ENCODE data around the gene SCFD2. TPM values are rescaled to one million over a fixed set of nuclear protein-coding genes. Genes with fewer than 3 reads are reported as not detected.
"Not testable (repeated sequence)": the region's sequence is repeated elsewhere in the genome, so short reads cannot be mapped to it uniquely, and the experiment has no call there.

SCFD2 gene
- total RNA-seq, 1 experiment from 2014 or later: 12.4 TPM

DNA sequence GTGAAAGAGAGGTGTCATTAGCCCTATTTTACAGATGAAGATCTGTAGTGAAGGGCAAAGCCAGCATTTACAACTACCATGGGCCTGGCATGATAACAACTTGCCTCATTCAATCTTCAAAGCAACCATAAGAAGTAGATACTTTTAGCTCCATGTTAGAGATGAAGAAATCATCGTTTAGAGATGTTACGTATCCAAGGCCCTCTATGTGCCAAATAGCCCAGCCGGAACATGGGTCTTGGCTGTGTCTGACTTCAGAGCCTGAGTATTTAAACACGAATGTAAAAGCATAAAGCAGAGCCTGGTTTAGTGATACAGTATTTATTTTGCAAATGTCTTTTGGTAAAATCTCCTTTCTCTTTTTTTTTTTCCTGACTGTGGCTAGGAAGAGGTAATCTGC, 306.6 kb downstream of the SCFD2 start:
- ATAC-seq: no peak
- H3K4me3 Mint-ChIP-seq: no peak overlapping the region
- H3K27me3 Mint-ChIP-seq (ENCODE audit: low read depth): no peaks in the 10 kb centered on the region
- H3K4me1 Mint-ChIP-seq: peaks cover 15% of the 10 kb centered on the region
- no peak for TF ChIP-seq RORB (CRISPR knock-in tag; IDR thresholded peaks at IDR 0.05)
- no peak for TF ChIP-seq GTF2I (CRISPR knock-in tag; conservative IDR thresholded peaks at IDR 0.05)
- no peak for TF ChIP-seq ZNF138 (CRISPR knock-in tag; conservative IDR thresholded peaks at IDR 0.05)
- TF ChIP-seq MXD4 (CRISPR knock-in tag; IDR thresholded peaks at IDR 0.05; ENCODE audit: borderline replicate concordance): no peak
- TF ChIP-seq NR2C2 (CRISPR knock-in tag; IDR thresholded peaks at IDR 0.05): no peak
- TF ChIP-seq, protein P1, sequence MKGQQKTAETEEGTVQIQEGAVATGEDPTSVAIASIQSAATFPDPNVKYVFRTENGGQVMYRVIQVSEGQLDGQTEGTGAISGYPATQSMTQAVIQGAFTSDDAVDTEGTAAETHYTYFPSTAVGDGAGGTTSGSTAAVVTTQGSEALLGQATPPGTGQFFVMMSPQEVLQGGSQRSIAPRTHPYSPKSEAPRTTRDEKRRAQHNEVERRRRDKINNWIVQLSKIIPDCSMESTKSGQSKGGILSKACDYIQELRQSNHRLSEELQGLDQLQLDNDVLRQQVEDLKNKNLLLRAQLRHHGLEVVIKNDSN (CRISPR knock-in tag; IDR thresholded peaks at IDR 0.05): no peak
- no peak for TF ChIP-seq NFYB (CRISPR knock-in tag; conservative IDR thresholded peaks at IDR 0.05; ENCODE audit: low read depth)
- no peak for TF ChIP-seq ZNF232 (CRISPR knock-in tag; IDR thresholded peaks at IDR 0.05)
- no peak for TF ChIP-seq ZNF396 (CRISPR knock-in tag; IDR thresholded peaks at IDR 0.05; ENCODE audit: borderline replicate concordance)
- TF ChIP-seq GABPB1 (CRISPR knock-in tag; IDR thresholded peaks at IDR 0.05): no peak
- TF ChIP-seq, protein P2, sequence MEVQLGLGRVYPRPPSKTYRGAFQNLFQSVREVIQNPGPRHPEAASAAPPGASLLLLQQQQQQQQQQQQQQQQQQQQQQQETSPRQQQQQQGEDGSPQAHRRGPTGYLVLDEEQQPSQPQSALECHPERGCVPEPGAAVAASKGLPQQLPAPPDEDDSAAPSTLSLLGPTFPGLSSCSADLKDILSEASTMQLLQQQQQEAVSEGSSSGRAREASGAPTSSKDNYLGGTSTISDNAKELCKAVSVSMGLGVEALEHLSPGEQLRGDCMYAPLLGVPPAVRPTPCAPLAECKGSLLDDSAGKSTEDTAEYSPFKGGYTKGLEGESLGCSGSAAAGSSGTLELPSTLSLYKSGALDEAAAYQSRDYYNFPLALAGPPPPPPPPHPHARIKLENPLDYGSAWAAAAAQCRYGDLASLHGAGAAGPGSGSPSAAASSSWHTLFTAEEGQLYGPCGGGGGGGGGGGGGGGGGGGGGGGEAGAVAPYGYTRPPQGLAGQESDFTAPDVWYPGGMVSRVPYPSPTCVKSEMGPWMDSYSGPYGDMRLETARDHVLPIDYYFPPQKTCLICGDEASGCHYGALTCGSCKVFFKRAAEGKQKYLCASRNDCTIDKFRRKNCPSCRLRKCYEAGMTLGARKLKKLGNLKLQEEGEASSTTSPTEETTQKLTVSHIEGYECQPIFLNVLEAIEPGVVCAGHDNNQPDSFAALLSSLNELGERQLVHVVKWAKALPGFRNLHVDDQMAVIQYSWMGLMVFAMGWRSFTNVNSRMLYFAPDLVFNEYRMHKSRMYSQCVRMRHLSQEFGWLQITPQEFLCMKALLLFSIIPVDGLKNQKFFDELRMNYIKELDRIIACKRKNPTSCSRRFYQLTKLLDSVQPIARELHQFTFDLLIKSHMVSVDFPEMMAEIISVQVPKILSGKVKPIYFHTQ (CRISPR knock-in tag; IDR thresholded peaks at IDR 0.05): no peak
- TF ChIP-seq, protein P3, sequence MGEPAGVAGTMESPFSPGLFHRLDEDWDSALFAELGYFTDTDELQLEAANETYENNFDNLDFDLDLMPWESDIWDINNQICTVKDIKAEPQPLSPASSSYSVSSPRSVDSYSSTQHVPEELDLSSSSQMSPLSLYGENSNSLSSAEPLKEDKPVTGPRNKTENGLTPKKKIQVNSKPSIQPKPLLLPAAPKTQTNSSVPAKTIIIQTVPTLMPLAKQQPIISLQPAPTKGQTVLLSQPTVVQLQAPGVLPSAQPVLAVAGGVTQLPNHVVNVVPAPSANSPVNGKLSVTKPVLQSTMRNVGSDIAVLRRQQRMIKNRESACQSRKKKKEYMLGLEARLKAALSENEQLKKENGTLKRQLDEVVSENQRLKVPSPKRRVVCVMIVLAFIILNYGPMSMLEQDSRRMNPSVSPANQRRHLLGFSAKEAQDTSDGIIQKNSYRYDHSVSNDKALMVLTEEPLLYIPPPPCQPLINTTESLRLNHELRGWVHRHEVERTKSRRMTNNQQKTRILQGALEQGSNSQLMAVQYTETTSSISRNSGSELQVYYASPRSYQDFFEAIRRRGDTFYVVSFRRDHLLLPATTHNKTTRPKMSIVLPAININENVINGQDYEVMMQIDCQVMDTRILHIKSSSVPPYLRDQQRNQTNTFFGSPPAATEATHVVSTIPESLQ (CRISPR knock-in tag; IDR thresholded peaks at IDR 0.05): no peak
- TF ChIP-seq MYBL2 (CRISPR knock-in tag; IDR thresholded peaks at IDR 0.05): no peak
- TF ChIP-seq, protein P4, sequence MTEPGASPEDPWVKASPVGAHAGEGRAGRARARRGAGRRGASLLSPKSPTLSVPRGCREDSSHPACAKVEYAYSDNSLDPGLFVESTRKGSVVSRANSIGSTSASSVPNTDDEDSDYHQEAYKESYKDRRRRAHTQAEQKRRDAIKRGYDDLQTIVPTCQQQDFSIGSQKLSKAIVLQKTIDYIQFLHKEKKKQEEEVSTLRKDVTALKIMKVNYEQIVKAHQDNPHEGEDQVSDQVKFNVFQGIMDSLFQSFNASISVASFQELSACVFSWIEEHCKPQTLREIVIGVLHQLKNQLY (CRISPR knock-in tag; IDR thresholded peaks at IDR 0.05): no peak
- DNase-seq (ENCODE audit: low spot score): no peak
- POLR2A ChIA-PET: no interaction called here
- H3K36me3 Mint-ChIP-seq: no peaks in the 10 kb centered on the region
- CTCF ChIA-PET: interaction anchor here (1.4 kb wide), 1 partner anchor 542 kb away, joined by 3 read pairs; no protein-coding TSS in a partner anchor
- H3K27ac Mint-ChIP-seq: no peak overlapping the region
- H3K9me3 Mint-ChIP-seq: peaks cover 3% of the 10 kb centered on the region; the same call in 1 of the 2 replicates

DNA sequence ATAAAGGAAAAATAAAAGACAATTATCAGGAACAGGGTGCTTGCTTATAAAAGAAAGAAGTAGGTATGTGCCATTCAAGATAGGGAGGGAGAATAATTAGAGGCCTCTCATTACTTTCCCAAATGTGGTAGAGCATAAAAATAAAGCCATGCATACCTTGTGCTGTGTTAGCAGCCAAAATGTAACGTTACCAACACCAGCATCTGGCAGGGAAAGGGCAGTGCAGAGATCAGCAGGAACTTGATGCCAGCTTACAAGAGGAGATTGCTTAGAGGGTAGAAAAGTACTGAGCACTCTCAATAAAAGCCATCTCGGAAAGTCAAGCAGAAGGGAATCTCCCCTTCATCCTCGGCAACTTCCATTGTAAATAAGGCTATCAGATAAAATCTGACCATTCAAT, 308.2 kb downstream of the SCFD2 start:
- Mint-ChIP-seq H3K27me3 (ENCODE audit: low read depth) (no peaks in the 10 kb centered on the region), H3K9me3 (peaks cover 3% of the 10 kb centered on the region; the same call in 1 of the 2 replicates), H3K4me3 (no peak overlapping the region), H3K36me3 (no peaks in the 10 kb centered on the region), H3K27ac (no peak overlapping the region), H3K4me1 (peaks cover 15% of the 10 kb centered on the region)
- POLR2A ChIA-PET: no interaction called here
- TF ChIP-seq JUN (CRISPR knock-in tag; IDR thresholded peaks at IDR 0.05) (no peak), ZNF396 (CRISPR knock-in tag; IDR thresholded peaks at IDR 0.05; ENCODE audit: borderline replicate concordance) (no peak)
- CTCF ChIA-PET: no interaction called here
- DNase-seq (ENCODE audit: low spot score) (no peak), ATAC-seq (no peak)

DNA sequence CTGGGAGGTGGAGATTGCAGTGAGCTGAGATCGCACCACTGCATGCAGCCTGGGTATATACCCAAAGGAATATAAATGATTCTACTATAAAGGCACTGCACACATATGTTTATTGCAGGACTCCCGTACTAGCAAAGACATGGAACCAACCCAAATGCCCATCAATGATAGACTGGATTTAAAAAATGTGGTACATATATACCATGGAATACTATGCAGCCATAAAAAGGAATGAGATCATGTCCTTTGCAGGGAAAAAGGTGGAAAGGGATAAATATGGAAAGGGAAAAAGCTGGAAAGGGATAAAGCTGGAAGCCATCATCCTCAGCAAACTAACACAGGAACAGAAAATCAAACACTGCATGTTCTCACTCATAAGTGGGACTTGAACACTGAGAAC, 308.8 kb downstream of the SCFD2 start:
- H3K4me3 Mint-ChIP-seq; CTCF ChIA-PET; H3K27me3 Mint-ChIP-seq (ENCODE audit: low read depth); H3K9me3 Mint-ChIP-seq; POLR2A ChIA-PET; ATAC-seq; H3K27ac Mint-ChIP-seq; H3K36me3 Mint-ChIP-seq; DNase-seq (ENCODE audit: low spot score): not testable (repeated sequence)
- peaks cover 12% of the 10 kb centered on the region for H3K4me1 Mint-ChIP-seq

All from WTC11 (cell line).